PFSK-1 (cell line): ENCODE results near the gene CASP7.

Experiments used
- POLR2AphosphoS5 ChIP-seq: IDR thresholded peaks from 2 replicates; pipeline ENCODE4 v1.6.1; 2012; ENCODE audit warnings: low read depth, mild to moderate bottlenecking, control low read depth, low read length, moderate library complexity
- SIN3A ChIP-seq: IDR thresholded peaks from 2 replicates; pipeline ENCODE4 v1.6.1; 2012; ENCODE audit warnings: mild to moderate bottlenecking, low read length, moderate library complexity, borderline replicate concordance; ENCODE audit not compliant: insufficient read depth
- TAF1 ChIP-seq: IDR thresholded peaks from 2 replicates; pipeline ENCODE4 v1.6.1; 2012; ENCODE audit warnings: low read length, control low read depth, borderline replicate concordance; ENCODE audit not compliant: insufficient read depth
- TF ChIP-seq, protein P1 (sequence below), 2 experiments: IDR thresholded peaks; 2 replicates each; pipeline versions ENCODE4 v1.6.1 to v1.8.0; 2011 to 2012; ENCODE audit warnings: low read depth in 2 of 2, low read length in 2 of 2, control low read depth in 1 of 2, inconsistent platforms in 1 of 2, mild to moderate bottlenecking in 1 of 2, moderate library complexity in 1 of 2; ENCODE audit not compliant: insufficient read depth in 1 of 2

DNA sequence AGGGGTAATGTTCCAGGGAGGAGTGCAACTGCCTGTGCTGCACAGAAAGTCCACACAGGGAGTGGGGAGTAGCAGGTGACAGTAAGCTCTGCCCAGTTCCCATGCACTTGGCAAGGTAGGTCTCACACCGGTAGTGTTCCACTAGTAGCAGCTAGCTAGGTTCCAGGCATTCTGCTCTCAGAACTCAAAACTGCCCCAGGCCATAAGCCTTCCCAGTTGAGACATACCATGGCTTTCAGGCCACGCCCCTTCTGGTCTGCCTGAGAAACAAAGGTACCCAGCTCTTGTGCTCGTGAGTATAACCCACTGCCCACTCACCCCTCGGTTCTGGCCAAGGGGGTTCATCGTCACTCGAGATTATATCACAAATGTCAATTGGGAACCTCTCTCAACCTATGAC is 12.6 kb downstream of the CASP7 start:
- TF ChIP-seq, protein P1, sequence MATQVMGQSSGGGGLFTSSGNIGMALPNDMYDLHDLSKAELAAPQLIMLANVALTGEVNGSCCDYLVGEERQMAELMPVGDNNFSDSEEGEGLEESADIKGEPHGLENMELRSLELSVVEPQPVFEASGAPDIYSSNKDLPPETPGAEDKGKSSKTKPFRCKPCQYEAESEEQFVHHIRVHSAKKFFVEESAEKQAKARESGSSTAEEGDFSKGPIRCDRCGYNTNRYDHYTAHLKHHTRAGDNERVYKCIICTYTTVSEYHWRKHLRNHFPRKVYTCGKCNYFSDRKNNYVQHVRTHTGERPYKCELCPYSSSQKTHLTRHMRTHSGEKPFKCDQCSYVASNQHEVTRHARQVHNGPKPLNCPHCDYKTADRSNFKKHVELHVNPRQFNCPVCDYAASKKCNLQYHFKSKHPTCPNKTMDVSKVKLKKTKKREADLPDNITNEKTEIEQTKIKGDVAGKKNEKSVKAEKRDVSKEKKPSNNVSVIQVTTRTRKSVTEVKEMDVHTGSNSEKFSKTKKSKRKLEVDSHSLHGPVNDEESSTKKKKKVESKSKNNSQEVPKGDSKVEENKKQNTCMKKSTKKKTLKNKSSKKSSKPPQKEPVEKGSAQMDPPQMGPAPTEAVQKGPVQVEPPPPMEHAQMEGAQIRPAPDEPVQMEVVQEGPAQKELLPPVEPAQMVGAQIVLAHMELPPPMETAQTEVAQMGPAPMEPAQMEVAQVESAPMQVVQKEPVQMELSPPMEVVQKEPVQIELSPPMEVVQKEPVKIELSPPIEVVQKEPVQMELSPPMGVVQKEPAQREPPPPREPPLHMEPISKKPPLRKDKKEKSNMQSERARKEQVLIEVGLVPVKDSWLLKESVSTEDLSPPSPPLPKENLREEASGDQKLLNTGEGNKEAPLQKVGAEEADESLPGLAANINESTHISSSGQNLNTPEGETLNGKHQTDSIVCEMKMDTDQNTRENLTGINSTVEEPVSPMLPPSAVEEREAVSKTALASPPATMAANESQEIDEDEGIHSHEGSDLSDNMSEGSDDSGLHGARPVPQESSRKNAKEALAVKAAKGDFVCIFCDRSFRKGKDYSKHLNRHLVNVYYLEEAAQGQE (IDR thresholded peaks at IDR 0.05; ENCODE audit: insufficient read depth in 1 of 2, low read depth in 2 of 2, low read length in 2 of 2) = no peak
- TF ChIP-seq TAF1 (no peak), POLR2AphosphoS5 (no peak), SIN3A (no peak)
